PC-3 (cell line): Measurements from ENCODE around the gene ZNF616.

Experiments
- CTCF ChIP-seq: fragments of 300-600 bp; sonication (generic); conservative IDR thresholded peaks from 2 replicates; pipeline ENCODE4 v1.5.1; 2017; ENCODE audit warnings: antibody characterized with exemption, low read depth, mild to moderate bottlenecking, low read length
- EZH2phosphoT487 ChIP-seq: fragments of 300-600 bp; sonication (generic); IDR thresholded peaks from 2 replicates; pipeline ENCODE4 v1.6.1; 2018; ENCODE audit warnings: mild to moderate bottlenecking, antibody characterized with exemption, low read length, borderline replicate concordance

GRCh38 chr19:52176574-52176973 is 36.8 kb upstream of the ZNF616 start:
- no peak for TF ChIP-seq CTCF
- TF ChIP-seq EZH2phosphoT487 = no peak
